ENCODE measurements around the gene CDC25C.

DNA sequence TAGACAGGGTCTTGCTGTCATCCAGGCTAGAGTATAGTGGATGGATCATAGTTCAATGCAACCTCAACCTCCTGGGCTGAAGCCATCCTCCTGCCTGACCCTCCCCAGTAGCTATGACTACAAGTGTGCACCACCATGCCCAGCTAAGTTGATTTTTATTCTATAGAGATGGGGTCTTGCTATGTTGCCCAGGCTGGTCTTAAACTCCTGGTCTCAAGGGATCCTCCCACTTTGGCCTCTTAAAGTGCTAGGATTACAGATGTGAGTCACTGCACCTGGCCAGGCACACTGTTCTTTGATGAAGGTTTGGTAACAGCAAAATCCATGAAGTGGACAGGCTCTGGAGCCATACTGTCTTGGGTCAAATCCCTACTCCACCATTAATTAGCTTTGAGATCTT is 50.7 kb downstream of the CDC25C start:
- TF ChIP-seq POLR2AphosphoS5 (IDR thresholded peaks at IDR 0.05; ENCODE audit: borderline replicate concordance, low read depth, low read length): no peak
- TF ChIP-seq EZH2 (IDR thresholded peaks at IDR 0.05): no peak
- no peak for TF ChIP-seq FOXP2 (optimal IDR thresholded peaks at IDR 0.05; ENCODE audit: control extremely low read depth, extremely low read length, insufficient read depth)

All from SK-N-MC (cell line).